Chondrocyte (in vitro differentiated cells): ENCODE measurements around the gene DHX57. TPM values are rescaled to one million over a fixed set of nuclear protein-coding genes. Genes with fewer than 3 reads are reported as not detected.
"Not testable (repeated sequence)": the region's sequence is repeated elsewhere in the genome, so short reads cannot be mapped to it uniquely, and the experiment has no call there.

Experiments
- DNase-seq: peaks from one replicate; pipeline ENCODE4 v3.0.0; 2021; ENCODE audit warnings: mixed read lengths, low spot score
- H3K27ac Mint-ChIP-seq: one replicate; pipeline ENCODE4 v1.8.0; 2021; ENCODE audit warnings: mild to moderate bottlenecking, moderate library complexity, mixed read lengths; ENCODE audit not compliant: unreplicated experiment
- H3K27me3 Mint-ChIP-seq: 2 replicates; pipeline ENCODE4 v1.8.0; 2021; ENCODE audit warnings: low read depth, mixed read lengths
- H3K36me3 Mint-ChIP-seq: 2 replicates; pipeline ENCODE4 v1.8.0; 2021; ENCODE audit warnings: low read depth, mixed read lengths
- H3K4me1 Mint-ChIP-seq: 2 replicates; pipeline ENCODE4 v1.8.0; 2021; ENCODE audit warnings: low read depth, mild to moderate bottlenecking, mixed read lengths
- H3K4me3 Mint-ChIP-seq: one replicate; pipeline ENCODE4 v1.8.0; 2021; ENCODE audit warnings: mild to moderate bottlenecking, moderate library complexity, mixed read lengths; ENCODE audit not compliant: unreplicated experiment
- H3K9me3 Mint-ChIP-seq: 2 replicates; pipeline ENCODE4 v1.8.0; 2021; ENCODE audit warnings: low read depth, mixed read lengths
- CTCF ChIP-seq: fragments of 200-600 bp; sonication (generic); IDR thresholded peaks from 2 replicates; pipeline ENCODE4 v1.5.0; 2021; ENCODE audit warnings: antibody characterized with exemption, mild to moderate bottlenecking, moderate library complexity
- total RNA-seq: library from RNA; stranded (reverse); gene quantifications from 3 replicates; pipeline ENCODE4 v1.2.1, GENCODE V29; 2021

DHX57 gene
- total RNA-seq, 1 donor from 2014 or later = 18.2 TPM

GRCh38 chr2:38793511-38793910 is 82.2 kb downstream of the DHX57 start:
- H3K27me3 Mint-ChIP-seq = no peaks in the 10 kb centered on the region
- TF ChIP-seq CTCF = no peak
- DNase-seq = no peak
- H3K4me3 Mint-ChIP-seq = no peak overlapping the region
- peaks cover 5% of the 10 kb centered on the region for H3K36me3 Mint-ChIP-seq
- H3K9me3 Mint-ChIP-seq = no peaks in the 10 kb centered on the region
- H3K4me1 Mint-ChIP-seq = no peaks in the 10 kb centered on the region
- H3K27ac Mint-ChIP-seq = no peak overlapping the region

- no peak for TF ChIP-seq CTCF
- peaks cover 4% of the 10 kb centered on the region for H3K36me3 Mint-ChIP-seq
- H3K4me3 Mint-ChIP-seq = no peak overlapping the region
- DNase-seq = no peak
- H3K27ac Mint-ChIP-seq = no peak overlapping the region
- no peaks in the 10 kb centered on the region for H3K27me3 Mint-ChIP-seq
- H3K9me3 Mint-ChIP-seq = no peaks in the 10 kb centered on the region
- no peaks in the 10 kb centered on the region for H3K4me1 Mint-ChIP-seq
These were observed 83.0 kb downstream of the DHX57 start for GRCh38 chr2:38792751-38793150.

GRCh38 chr2:38792321-38792720 is 83.4 kb downstream of the DHX57 start:
- not testable (repeated sequence) for H3K4me3 Mint-ChIP-seq, H3K9me3 Mint-ChIP-seq, H3K4me1 Mint-ChIP-seq, H3K27ac Mint-ChIP-seq, H3K36me3 Mint-ChIP-seq, DNase-seq, H3K27me3 Mint-ChIP-seq

GRCh38 chr2:38791744-38792143 is 84.0 kb downstream of the DHX57 start:
- no peak overlapping the region for H3K4me3 Mint-ChIP-seq
- H3K27ac Mint-ChIP-seq = no peak overlapping the region
- no peaks in the 10 kb centered on the region for H3K4me1 Mint-ChIP-seq
- no peaks in the 10 kb centered on the region for H3K9me3 Mint-ChIP-seq
- no peak for DNase-seq
- no peaks in the 10 kb centered on the region for H3K36me3 Mint-ChIP-seq
- TF ChIP-seq CTCF = no peak
- no peaks in the 10 kb centered on the region for H3K27me3 Mint-ChIP-seq

GRCh38 chr2:38789691-38790090 is 86.0 kb downstream of the DHX57 start:
- no peaks in the 10 kb centered on the region for H3K27me3 Mint-ChIP-seq
- no peak overlapping the region for H3K27ac Mint-ChIP-seq
- H3K36me3 Mint-ChIP-seq = no peaks in the 10 kb centered on the region
- no peak overlapping the region for H3K4me3 Mint-ChIP-seq
- H3K9me3 Mint-ChIP-seq = no peaks in the 10 kb centered on the region
- no peak for TF ChIP-seq CTCF
- DNase-seq = no peak
- H3K4me1 Mint-ChIP-seq = peaks cover 3% of the 10 kb centered on the region

- no peaks in the 10 kb centered on the region for H3K36me3 Mint-ChIP-seq
- TF ChIP-seq CTCF = no peak
- no peaks in the 10 kb centered on the region for H3K9me3 Mint-ChIP-seq
- H3K27me3 Mint-ChIP-seq = no peaks in the 10 kb centered on the region
- DNase-seq = no peak
- peaks cover 5% of the 10 kb centered on the region for H3K4me1 Mint-ChIP-seq
- H3K27ac Mint-ChIP-seq = no peak overlapping the region
- H3K4me3 Mint-ChIP-seq = no peak overlapping the region
These were observed 87.4 kb downstream of the DHX57 start for GRCh38 chr2:38788306-38788705.
